Activated CD4-positive, alpha-beta T cell treated with anti-CD3 and anti-CD28 coated beads, Interleukin-2, Interleukin-4, amounts not matched to agents 100 ng/mL and 50 ng/mL, durations not matched to agents 16 hours and 8 hours (primary cell): Measurements from ENCODE around the gene SIRPA.

Experiments
- DNase-seq: peaks from one replicate; pipeline ENCODE4 v3.0.0-alpha.2; 2020; ENCODE audit warnings: low spot score

The SIRPA gene

DNA sequence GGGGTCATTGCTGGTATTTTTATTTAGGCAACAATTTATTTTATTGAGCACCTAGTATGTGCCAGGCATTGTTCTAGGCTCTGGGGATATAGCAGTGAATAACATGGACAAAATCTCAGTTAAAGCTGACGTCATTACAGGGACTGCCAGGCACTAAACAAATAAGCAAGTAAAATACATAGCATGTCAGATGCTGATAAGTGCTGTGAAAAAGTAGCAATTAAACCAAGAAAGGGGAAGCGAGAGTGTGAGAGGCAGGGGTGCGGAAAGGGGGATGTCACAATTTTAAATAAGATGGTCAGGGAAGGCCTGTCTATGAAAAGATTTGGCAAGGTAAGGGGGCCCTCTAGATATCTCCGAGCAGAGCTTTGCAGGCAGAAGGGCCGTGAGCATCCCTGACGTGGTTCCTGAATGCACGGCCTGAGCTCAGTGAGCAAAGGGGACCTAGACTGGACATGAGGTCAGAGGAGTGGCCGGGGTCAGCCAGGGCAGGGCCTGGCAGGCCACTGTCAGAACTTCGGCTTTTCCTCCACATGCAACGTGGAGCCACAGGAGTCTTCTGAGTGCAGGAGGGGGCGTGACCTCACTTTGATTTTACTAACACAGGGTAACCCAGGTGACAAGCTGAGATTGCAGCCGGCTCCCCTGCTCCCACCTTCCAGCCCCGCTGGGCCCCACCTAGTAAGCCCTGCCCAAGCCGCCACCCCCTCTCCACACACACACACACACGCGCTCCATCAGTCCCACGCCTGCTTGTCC is 24.2 kb upstream of the SIRPA start:
- DNase-seq = no peak

DNA sequence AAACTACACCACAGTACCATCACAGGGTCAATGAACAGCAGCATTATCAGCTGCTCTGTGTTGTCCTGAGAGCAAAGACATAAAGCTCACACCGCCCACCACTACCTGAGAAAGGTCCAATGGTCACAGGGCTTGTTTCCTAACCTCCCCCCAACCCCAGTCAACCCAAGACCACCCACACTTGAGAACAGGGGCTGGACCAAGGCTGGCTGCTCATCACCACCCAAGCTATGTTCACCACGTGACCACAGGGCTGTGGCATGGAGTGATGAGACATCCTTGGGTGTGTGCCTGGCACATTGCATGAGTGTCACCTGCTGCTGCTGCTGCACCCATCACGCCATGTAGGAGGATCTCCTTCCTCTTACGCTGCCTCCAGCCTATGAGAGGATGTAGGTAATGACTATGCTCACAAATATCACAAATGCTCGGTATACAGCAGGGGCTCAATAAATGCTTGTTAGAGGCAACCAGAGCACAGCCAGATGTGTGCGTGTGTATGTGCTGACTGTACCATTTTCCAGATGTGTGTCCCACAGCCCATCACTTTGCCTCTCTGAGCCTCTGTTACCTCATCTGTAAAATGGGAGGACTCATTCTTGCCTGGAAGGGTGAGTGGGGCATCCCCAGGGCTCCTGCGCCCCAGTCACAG is 23.3 kb upstream of the SIRPA start:
- no peak for DNase-seq

DNA sequence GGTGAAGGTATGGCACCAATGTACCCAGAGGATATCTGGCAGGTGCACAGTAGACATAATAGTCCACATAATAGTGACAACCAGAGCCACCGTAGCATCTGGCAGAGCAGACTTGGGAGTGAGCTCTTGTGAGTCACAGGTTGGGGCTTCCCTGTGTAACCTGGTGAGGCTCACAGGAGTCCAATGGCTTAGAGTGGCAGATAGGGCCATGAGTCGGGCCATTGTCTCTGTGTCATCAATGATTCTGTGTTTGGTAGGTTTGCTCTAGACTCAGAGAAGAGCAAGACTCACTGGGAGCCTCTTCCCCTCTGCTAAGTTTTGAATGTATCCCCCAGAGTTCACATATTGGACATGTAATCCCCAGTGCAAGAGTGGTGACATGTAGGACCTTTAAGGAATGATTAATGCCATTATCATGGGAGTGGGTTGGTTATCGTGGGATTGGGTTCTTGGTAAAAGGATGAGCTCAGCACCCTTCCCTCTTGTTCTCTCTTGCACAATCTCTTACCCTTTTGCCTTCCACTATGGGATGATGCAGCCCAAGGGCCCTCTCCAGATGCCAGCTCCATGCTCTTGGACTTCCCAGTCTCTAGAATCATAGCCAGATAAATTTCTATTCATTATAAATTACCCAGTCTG is 22.6 kb upstream of the SIRPA start:
- no peak for DNase-seq

DNA sequence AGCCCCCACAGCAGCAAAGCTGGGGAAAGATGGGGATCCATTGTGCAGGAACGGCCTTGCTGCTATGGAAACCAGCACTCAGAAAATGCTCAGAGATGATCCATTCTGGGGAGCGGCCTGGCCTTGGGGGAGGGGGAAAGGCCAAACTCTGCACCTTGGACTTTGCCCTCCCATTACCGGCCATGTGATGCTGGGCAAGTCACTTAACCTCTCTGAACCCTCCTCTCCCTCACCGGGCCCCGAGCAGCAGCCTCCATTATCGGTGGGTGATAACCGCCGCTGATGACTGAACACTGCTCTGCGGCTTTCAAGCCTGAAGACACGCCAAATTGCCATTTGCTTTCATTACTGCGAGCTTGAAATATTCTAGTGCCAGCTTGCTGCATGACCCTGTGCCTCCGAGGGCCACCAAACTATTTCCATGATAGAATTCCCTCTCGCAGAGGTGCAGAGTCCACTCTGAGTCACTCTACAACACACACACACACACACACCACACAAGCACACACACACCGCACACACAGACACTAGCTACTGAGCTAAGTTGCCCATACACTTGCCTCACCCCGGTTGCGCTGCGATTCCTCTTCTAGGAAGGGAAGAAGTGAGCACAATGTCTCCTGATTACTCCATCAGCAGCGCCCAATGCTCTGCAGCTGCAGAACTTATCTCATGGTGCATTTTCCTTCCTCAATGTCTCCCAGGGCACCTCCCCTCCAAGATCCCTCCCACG is 20.6 kb upstream of the SIRPA start:
- DNase-seq = no peak

DNA sequence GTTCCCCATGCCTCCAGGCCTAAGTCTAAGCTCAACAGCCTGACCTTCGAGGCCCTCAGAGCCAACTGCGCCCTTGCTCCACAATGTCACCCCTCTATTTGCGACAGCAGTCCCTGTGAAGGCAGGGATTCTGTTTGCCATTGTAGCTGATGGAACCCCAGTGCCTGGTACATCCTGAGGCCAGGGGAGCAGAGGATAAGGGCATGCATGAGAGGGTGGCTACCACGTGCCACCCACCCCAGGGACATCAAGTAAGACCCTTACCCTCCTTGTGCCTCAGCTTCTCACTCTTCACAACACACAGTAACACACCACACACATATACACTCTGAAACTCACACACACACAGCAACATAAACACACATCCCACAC is 20.0 kb upstream of the SIRPA start:
- no peak for DNase-seq

DNA sequence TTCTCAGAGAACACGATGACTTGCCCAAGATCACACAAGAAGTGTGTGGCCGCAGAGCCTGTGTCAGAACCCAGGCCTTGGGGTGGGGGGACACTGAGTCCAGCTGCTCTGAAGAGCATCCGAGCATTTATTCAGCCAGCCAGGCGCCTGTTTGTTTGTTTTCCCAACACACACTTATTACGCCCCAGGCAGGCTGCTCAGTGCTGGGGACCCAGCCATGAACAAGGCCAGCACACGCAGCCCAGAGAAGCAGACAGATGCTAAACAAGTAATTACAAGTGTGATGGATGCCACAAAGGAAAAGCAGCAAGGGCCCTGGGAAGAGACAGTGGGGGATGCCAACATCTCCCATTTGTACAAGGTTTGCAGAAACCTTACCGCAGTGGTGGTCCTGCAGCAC is 19.4 kb upstream of the SIRPA start:
- DNase-seq = no peak

DNA sequence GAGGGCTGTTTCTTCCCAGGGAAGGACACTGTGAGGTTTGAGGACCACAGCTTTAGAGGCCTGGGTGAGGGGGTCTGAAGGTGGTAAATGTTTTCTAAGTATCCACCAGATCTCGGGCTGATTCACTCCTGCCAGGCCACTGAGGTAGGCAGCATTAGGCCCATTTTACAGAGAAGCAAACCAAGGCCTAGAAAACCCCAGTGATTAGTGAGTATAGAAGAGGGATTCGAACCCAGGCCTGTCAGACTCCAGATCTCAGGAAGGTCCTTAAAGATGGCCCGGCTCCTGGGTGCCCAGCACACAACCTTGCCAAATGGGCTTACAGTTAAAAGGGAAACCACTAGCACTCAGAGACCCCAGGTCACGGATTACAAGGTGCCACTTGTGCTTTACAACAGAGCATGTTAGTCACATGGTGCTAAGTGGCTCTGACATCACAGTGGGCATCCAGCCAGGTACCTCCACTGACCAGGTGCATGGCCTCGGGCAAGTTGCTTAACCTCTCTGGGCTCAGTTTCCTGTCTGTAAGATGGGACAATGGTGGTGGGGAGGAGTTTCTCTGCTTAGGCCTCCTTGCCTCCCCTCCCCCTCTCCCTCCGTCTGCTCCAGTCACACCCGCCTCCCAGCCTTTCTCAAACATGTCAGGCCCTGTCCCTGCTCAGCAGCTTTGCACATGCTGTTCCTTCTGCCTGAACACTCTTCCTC is 18.8 kb upstream of the SIRPA start:
- no peak for DNase-seq

DNA sequence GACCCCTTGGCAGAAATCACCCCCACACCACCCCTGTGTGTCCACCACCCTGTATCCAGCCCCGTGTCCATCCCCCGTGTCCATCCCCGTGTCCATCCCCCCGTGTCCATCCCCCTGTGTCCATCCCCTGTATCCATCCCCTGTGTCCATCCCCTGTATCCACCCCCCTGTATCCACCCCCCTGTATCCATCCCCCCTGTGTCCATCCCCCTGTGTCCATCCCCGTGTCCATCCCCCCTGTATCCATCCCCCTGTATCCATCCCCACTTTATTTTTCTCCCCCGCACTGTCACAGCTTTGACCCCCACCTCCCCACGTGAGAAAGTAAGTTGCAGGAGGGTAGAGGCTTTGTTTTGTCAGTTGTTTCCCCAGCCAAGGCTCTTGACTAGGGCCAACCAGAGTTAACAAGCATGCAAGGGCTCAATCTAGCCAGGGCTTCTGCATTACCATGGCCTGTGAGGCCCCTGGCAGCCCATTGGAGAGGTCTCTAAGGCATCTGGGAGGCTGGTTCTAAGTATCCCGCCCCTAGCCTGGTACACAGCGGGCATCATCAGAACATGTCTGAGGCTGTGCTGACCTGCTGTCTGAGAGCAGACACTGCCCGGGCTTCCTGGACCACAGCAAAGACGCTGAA is 18.1 kb upstream of the SIRPA start:
- no peak for DNase-seq

DNA sequence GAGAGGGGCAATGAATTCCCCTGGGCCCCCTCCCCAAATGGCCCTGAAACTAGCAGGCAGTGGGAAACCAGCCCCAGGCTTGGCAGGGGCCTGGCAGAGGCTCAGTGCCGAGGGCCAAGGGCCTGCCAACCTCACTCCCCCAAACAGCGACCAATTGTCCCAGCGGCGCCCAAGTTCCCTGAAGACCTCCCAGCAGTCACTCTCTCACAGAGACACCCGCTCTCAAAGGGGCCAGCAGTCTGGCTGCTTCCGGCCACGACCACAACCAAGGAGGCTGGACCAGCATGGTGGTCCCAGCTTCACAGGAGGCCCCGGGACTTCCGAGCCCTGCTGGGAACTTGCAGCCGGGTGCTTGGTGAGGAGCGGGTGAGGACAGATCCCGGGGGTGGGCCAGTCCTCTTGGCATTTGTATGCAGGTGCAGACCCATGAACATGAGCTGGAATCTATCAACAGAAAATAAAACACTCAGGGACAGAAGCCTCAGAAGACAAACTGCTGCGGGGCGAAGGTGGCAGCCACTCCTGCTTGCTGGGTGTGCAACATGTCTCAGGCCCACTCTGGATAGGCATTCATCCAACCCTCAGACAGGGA is 17.5 kb upstream of the SIRPA start:
- no peak for DNase-seq

DNA sequence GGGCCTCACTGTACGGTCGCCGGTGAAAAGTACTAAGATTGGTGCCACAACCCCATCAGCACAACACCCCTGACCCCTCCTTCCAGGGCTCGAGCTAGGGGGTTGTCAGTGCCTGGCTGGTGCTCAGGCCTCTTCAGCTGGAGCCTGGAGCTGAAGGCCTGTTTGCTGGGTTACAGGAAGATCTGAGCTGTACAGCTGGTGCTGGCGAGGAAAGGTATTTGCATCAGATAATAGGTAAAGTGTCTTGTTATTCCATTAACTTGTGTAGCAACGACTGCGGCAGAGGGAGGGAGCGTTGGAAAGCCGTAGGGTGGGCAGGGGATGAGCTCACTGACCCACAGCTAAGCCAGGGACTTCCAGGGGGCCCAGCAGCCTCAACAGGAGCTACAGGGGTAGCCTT is 15.8 kb upstream of the SIRPA start:
- no peak for DNase-seq

DNA sequence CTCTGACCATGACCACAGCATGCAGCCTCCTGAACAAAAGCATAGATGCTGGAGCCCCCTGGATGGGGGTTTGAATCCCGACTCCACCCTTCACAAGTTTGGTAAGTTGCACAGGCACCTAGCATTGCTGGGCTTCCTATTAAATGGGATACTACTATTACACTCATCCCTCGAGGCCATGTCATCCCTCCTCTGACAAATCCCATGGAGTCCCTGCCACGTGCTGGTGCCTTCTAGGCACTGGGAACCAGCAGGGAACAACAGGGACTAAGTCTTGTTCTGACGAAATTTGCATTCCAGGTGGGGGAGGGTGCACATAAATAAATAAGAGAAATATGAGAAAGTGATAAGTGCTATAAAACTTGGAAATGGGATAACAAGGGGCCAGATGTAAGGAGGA is 15.3 kb upstream of the SIRPA start:
- DNase-seq = no peak

DNA sequence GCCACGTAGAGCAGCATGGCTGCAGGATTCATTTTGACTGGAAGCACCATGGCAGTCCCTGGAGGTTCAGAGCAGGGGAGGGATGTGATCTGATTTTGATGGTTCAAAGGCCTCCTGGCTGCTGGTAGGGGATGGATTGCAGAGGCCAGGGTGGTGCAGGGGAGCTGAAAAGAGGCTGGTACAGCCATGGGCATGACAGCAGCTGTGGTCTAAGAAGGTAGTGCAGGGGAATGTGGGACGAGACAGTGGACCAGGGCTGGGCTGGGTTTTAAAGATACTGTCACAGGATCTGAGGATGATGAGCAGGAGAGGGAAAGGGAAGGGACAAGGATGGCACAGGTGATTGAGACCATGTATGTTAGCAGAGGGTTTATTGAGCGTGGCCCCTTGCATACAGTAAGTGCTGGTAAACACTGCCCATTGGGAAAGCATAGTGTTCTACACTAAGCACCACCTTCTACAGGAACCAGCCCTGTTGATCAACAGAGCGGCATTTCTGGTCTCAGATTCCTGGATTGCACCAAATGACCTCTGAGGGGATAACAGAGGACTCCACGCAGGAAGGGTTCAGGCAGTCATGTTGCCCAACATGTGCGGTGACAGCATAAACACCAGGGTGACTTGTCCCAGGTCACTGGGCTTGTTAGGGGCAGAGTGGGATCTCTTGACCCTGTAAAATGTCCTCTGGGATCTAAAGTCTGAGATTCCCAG is 14.5 kb upstream of the SIRPA start:
- no peak for DNase-seq

DNA sequence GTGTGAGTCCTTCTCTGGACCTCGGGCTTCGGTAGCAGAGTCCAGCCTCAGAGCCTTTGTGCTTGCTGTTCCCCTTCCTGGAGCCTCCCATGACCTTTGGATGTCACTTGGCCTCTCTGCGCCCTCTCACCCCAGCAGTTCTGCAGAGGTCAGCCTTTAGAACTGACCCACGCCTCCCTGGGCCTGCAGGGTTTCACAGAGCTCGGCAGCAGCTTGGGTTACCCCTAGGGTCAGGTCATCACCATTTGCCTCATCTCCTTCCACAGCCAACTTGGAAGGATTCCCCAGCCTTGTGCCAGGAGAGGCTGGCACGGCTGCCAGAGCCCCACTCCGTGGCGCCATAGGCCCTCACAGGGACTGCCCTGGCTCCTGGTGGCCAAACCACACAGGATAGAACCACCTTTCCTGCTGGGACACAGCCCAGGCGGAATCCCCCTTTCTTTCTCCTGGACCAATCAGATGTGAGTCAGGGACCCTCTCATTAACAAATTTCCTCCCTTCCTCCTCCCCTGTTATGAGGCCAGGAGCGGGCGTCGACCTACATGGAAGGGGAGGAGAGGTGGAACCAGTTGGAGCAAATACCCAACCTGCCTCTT is 13.9 kb upstream of the SIRPA start:
- DNase-seq = no peak

DNA sequence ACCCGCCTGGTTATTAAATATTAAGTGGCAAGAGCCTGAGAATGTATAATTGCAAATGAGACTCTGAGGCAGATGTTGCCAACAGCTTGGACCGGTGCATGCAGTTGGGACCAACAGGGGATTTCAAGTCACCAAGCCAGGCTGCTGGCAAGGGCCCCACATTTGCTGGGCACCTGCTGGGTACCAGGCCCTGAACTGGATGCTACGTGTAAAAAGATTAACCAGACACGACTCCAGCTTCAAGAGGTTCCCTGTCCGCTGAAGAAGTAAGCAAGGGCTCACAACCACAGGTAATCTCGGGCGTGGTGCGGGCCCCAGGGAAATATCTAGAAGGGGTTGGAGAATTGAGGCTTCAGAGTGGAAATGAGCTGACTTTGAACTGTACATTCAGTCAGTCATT is 13.2 kb upstream of the SIRPA start:
- no peak for DNase-seq

DNA sequence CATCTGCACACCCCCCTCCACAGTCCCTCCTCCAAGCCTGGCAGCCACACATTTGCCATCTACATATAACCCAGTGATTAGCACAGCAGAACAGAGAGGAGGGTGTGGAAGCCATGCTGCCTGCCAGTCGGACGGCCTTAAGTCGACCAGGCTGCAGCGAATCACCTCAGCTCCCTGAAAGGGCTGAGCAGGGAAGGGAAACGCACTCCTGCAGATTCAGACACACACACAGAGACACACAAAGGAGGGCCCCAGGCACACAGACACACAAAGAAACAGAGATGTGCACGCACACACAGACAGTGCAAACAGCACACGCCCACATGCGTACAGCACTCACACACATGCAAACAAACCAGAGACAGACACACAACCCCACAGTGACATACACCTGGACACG is 11.2 kb upstream of the SIRPA start:
- DNase-seq = no peak

DNA sequence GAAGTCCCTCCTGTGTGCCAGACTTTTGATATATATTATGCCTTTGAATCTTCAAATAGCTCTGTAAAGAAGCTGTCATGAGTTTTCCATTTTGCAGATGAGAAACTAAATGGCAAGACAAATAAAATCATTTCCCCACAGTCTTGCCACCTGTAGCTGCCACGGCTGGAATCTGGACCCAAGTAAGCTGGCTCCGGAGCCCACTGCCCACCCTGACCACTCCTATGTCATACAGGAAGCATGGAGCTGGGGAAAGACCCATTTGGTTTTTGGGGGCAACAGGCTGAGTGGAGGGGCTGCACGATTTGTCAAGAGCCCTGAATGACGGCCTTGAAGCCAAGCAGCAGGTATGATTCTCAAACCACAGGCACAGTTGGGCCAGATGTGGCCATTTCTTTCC is 10.0 kb upstream of the SIRPA start:
- DNase-seq = no peak

DNA sequence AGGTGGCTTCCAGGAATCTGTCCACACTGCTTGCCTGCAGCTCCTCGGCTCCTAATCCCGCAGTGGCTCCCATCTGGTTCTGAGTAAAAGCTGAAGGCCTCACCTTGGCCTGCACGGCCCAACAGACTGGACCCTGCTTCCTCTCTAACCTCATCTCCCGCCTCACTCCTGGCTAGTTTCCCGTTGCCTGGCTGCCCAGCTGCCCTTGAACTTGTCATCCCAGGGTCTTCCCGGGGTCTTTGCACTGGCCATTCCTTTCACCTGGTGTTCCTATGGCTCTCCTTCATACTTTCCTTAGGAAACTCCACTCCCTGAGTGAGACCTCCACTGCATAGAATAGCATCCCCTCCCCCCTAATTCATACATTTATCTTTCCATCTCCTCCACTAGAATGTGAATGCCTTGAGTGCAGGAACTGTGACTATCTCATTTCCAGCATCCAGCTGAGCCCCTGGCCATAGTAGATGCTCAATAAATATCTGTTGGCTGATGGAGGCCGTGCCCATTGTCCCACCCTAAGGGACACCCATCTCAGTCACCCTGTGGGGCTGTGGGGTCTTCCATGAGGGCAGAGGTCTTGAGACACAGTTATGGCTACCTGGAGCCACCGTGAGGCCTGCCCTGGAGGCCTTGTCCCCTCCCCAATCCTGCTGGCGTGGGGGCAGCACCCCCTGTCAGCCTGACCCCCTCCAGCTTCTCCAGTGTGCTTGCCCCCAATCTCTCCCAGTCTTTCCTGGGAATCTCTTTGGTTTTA is 9.1 kb upstream of the SIRPA start:
- no peak for DNase-seq

DNA sequence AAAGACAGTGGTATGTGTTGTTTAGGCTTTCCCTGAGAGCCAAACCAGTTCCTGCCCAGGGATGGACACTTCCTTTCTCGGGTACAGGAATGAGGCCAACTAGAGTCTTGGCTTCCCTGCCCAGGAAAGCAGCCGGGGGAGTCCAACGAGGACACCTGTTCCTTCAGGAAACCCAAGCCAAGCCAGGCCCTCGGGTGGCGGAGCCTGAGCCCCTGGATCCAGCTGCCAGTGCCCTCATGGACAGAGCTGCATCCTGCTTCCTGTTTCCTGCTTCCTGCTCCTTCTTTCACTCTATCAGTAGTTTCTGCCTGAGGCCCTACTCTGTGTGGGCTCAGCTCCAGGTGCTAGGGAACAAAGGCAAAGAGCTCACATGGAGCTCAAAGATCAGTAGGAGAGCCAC is 7.9 kb upstream of the SIRPA start:
- DNase-seq = no peak

DNA sequence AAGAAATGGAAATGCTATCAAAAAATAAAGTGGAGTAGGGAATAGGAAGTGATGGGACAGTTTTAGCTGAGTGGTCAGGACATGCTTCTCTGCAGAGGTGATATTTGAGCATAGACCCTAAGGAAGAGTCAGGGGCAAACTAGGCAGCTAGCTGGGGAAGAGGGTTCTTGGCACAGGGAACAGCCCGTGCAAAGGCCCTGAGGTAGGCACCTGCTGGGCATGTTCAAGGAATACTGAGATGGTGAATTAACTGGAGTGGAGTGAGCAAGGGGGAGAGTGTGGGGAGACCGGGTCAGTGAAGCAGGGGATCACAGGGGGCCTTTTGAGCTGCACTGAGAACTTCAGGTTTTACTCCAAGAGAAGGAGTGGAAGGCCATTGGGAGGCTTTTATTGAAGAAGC is 7.5 kb upstream of the SIRPA start:
- DNase-seq = no peak
